Glomerular visceral epithelial cell (primary cell): ENCODE results near the gene ULK1.

Experiments
- DNase-seq: peaks from one replicate; pipeline ENCODE4 v3.0.0-alpha.2; 2016; ENCODE audit errors: extremely low spot score

ULK1 gene

GRCh38 chr12:131920157-131920508 is 25.7 kb downstream of the ULK1 start:
- no peak for DNase-seq

- DNase-seq = no peak
Observed at GRCh38 chr12:131920902-131921840, 26.7 kb downstream of the ULK1 start.

- DNase-seq = no peak
Observed at GRCh38 chr12:131921866-131922769, 27.7 kb downstream of the ULK1 start.

- no peak for DNase-seq
Observed at GRCh38 chr12:131922772-131923171, 28.4 kb downstream of the ULK1 start.

GRCh38 chr12:131923260-131923659 is 28.8 kb downstream of the ULK1 start:
- no peak for DNase-seq

- DNase-seq = no peak
Observed at GRCh38 chr12:131927110-131928079, 33.0 kb downstream of the ULK1 start.

GRCh38 chr12:131928080-131928710 is 33.8 kb downstream of the ULK1 start:
- DNase-seq = no peak

GRCh38 chr12:131928711-131929580 is 34.5 kb downstream of the ULK1 start, which contains the start of gene PUS1:
Gene PUS1 (plus strand): TSS chr12:131929276. CDS start chr12:131929723, 447 bp downstream.
- peak; percentile 95 for DNase-seq

GRCh38 chr12:131929581-131930456 is 35.4 kb downstream of the ULK1 start:
- peak; percentile 32 for DNase-seq

- no peak for DNase-seq
Observed at GRCh38 chr12:131930510-131930909, 36.1 kb downstream of the ULK1 start.

GRCh38 chr12:131933387-131933786 is 39.0 kb downstream of the ULK1 start:
- DNase-seq = no peak

- no peak for DNase-seq
Observed at GRCh38 chr12:131934535-131934934, 40.1 kb downstream of the ULK1 start.

GRCh38 chr12:131938082-131938481 is 43.7 kb downstream of the ULK1 start:
- no peak for DNase-seq

- no peak for DNase-seq
Observed at GRCh38 chr12:131939007-131939406, 44.6 kb downstream of the ULK1 start.

- DNase-seq = no peak
Observed at GRCh38 chr12:131940141-131940547, 45.7 kb downstream of the ULK1 start.

- no peak for DNase-seq
Observed at GRCh38 chr12:131941116-131941986, 46.9 kb downstream of the ULK1 start.

GRCh38 chr12:131941987-131942341 is 47.5 kb downstream of the ULK1 start:
- no peak for DNase-seq

GRCh38 chr12:131942671-131943070 is 48.2 kb downstream of the ULK1 start:
- DNase-seq = no peak
